GM18502 (cell line): ENCODE data around the gene COL8A2.

Experiments used
- ATAC-seq: cut with Tn5 transposase; IDR thresholded peaks from one replicate; pipeline ENCODE4 v1.9.1; 2021; ENCODE audit warnings: mild to moderate bottlenecking; ENCODE audit not compliant: unreplicated experiment, poor library complexity

The COL8A2 gene

GRCh38 chr1:36080236-36080635, 44.8 kb downstream of the COL8A2 start:
- no peak for ATAC-seq

GRCh38 chr1:36076979-36077573, 47.9 kb downstream of the COL8A2 start:
- ATAC-seq, result no peak

GRCh38 chr1:36070349-36070748, 54.7 kb downstream of the COL8A2 start:
- ATAC-seq, result no peak

- no peak for ATAC-seq
Measured at GRCh38 chr1:36068866-36069265, 56.2 kb downstream of the COL8A2 start.

- no peak for ATAC-seq
Measured at GRCh38 chr1:36067871-36068270, 57.2 kb downstream of the COL8A2 start.

- ATAC-seq, result no peak
Measured at GRCh38 chr1:36062315-36062714, 62.7 kb downstream of the COL8A2 start.

GRCh38 chr1:36055706-36056105, 69.3 kb downstream of the COL8A2 start:
- ATAC-seq, result no peak

GRCh38 chr1:36053978-36054377, 71.0 kb downstream of the COL8A2 start:
- no peak for ATAC-seq

- ATAC-seq, result no peak
Measured at GRCh38 chr1:36051821-36052220, 73.2 kb downstream of the COL8A2 start.
